B cell (primary cell): Measurements from ENCODE around the gene FBXL14. TPM values are rescaled to one million over a fixed set of nuclear protein-coding genes. Genes with fewer than 3 reads are reported as not detected.

Experiments
- ATAC-seq: fragments of 200-7000 bp; cut with Tn5 transposase; one replicate; pipeline ENCODE4 v1.10.0; 2021; ENCODE audit warnings: low read depth, mild to moderate bottlenecking, moderate number of reproducible peaks, moderate library complexity
- CTCF ChIA-PET: fragments of 350-600 bp; sonication (Branson Sonifier 250); formaldehyde crosslinking; loops from one replicate; lab custom pipeline; 2021; ENCODE audit warnings: antibody characterized with exemption, inconsistent platforms; lab: Charles Lee
- POLR2A ChIA-PET: fragments of 350-600 bp; sonication (Branson Sonifier 250); formaldehyde crosslinking; loops from one replicate; lab custom pipeline; 2021; ENCODE audit warnings: antibody characterized with exemption; lab: Charles Lee
- DNase-seq: peaks from one replicate; pipeline ENCODE4 v3.0.0; 2013
- H2AFZ ChIP-seq: 2 replicates; pipeline ENCODE4 v1.6.1; 2012; ENCODE audit warnings: mild to moderate bottlenecking, low read depth, low read length; ENCODE audit not compliant: insufficient read depth, poor library complexity, severe bottlenecking
- H3K27ac ChIP-seq, 2 donors: 1 replicate in 1 of 2; 2 replicates in 1 of 2; pipeline ENCODE4 v1.5.1; 2012 to 2013; ENCODE audit warnings: low read length in 2 of 2, mild to moderate bottlenecking in 2 of 2, moderate library complexity in 1 of 2
- H3K27me3 ChIP-seq, 4 experiments: fragments of 200-600 bp in 1 of 4; sonication (generic) in 1 of 4; replicated peaks in 1 of 4; 1 replicate in 2 of 4; 2 replicates in 2 of 4; pipeline versions ENCODE4 v1.6.1 to v1.7.0; 2013 to 2016; ENCODE audit warnings: low read length in 3 of 4, mild to moderate bottlenecking in 2 of 4, mixed read lengths in 1 of 4, moderate library complexity in 1 of 4; ENCODE audit not compliant: insufficient read depth in 4 of 4, control insufficient read depth in 3 of 4; ENCODE audit errors: control extremely low read depth in 1 of 4
- H3K36me3 ChIP-seq, 2 experiments: replicated peaks in 1 of 2; 1 replicate in 1 of 2; 2 replicates in 1 of 2; pipeline versions ENCODE4 v1.6.1 to v1.7.1; 2013; ENCODE audit warnings: low read length in 1 of 2; ENCODE audit not compliant: insufficient read depth in 2 of 2, control insufficient read depth in 1 of 2; ENCODE audit errors: control extremely low read depth in 1 of 2, extremely low read depth in 1 of 2
- H3K4me1 ChIP-seq, 2 donors: fragments of 200-600 bp in 1 of 2; sonication (generic) in 1 of 2; 1 replicate in 1 of 2; 2 replicates in 1 of 2; pipeline versions ENCODE4 v1.5.1 to v1.6.1; 2013 to 2017; ENCODE audit warnings: low read length in 2 of 2; ENCODE audit not compliant: control insufficient read depth in 2 of 2, insufficient read depth in 2 of 2
- H3K4me2 ChIP-seq: replicated peaks from 2 replicates; pipeline ENCODE3; 2012; ENCODE audit warnings: mild to moderate bottlenecking, low read depth, low read length; ENCODE audit not compliant: poor library complexity, severe bottlenecking
- H3K4me3 ChIP-seq, 5 experiments: fragments of 200-600 bp in 1 of 5; sonication (generic) in 1 of 5; 1 replicate in 3 of 5; 2 replicates in 2 of 5; pipeline versions ENCODE4 v1.5.1 to v1.7.0; 2011 to 2016; ENCODE audit warnings: low read length in 4 of 5, mild to moderate bottlenecking in 4 of 5, low read depth in 2 of 5, control low read depth in 1 of 5, moderate library complexity in 1 of 5; ENCODE audit not compliant: insufficient read depth in 1 of 5; ENCODE audit errors: control extremely low read depth in 1 of 5, extremely low read depth in 1 of 5
- H3K79me2 ChIP-seq: fragments of 200-600 bp; sonication (generic); one replicate; pipeline ENCODE4 v1.6.0; 2016; ENCODE audit warnings: low read length; ENCODE audit not compliant: control insufficient read depth, insufficient read depth
- H3K9ac ChIP-seq: fragments of 200-600 bp; sonication (generic); 2 replicates; pipeline ENCODE4 v1.6.1; 2017; ENCODE audit warnings: mild to moderate bottlenecking, low read length, moderate library complexity
- H3K9me3 ChIP-seq, 3 donors: one replicate each; pipeline versions ENCODE4 v1.6.1 to v1.7.1; 2013; ENCODE audit warnings: low read length in 2 of 3; ENCODE audit not compliant: control insufficient read depth in 2 of 3, insufficient read depth in 1 of 3; ENCODE audit errors: control extremely low read depth in 1 of 3
- H4K20me1 ChIP-seq: 2 replicates; pipeline ENCODE4 v1.6.0; 2012; ENCODE audit warnings: mild to moderate bottlenecking, low read length; ENCODE audit not compliant: insufficient read depth, control insufficient read depth, poor library complexity, severe bottlenecking
- H3K27ac Mint-ChIP-seq: one replicate; pipeline ENCODE4 v1.8.0; 2021; ENCODE audit warnings: mixed read lengths
- H3K27me3 Mint-ChIP-seq: one replicate; pipeline ENCODE4 v1.8.0; 2021; ENCODE audit warnings: mixed read lengths
- H3K4me1 Mint-ChIP-seq: one replicate; pipeline ENCODE4 v1.8.0; 2021; ENCODE audit warnings: mixed read lengths
- H3K4me3 Mint-ChIP-seq: one replicate; pipeline ENCODE4 v1.8.0; 2021; ENCODE audit warnings: mixed read lengths
- H3K9me3 Mint-ChIP-seq: one replicate; pipeline ENCODE4 v1.8.0; 2022; ENCODE audit warnings: mixed read lengths; ENCODE audit not compliant: insufficient read depth
- EZH2 ChIP-seq: IDR thresholded peaks from 2 replicates; pipeline ENCODE4 v1.6.1; 2012; ENCODE audit warnings: borderline replicate concordance, low read depth, mild to moderate bottlenecking, moderate library complexity, low read length; ENCODE audit not compliant: insufficient read depth, poor library complexity, severe bottlenecking
- WGBS: methylation state at CpG from one replicate; pipeline ENCODE4 v1.1.5; 2013; ENCODE audit warnings: missing lambda C conversion rate; ENCODE audit not compliant: insufficient coverage; 5-methylcytosine and 5-hydroxymethylcytosine counted together
- intact Hi-C: fragments of 100-400 bp; cut with micrococcal nuclease; formaldehyde crosslinking; loops from one replicate; pipeline ENCODE4 v1.10.0; 2022
- polyA plus RNA-seq: library from polyadenylated mRNA; depleted of rRNA; stranded (reverse); fragments of >200 nt; gene quantifications from 2 replicates; pipeline ENCODE4 v1.2.3, GENCODE V29; 2012
- total RNA-seq, 2 donors: library from RNA; stranded (reverse); fragments of 120-200 nt in 1 of 2; gene quantifications; 1 replicate in 1 of 2; 2 replicates in 1 of 2; pipeline versions ENCODE4 v1.2.3 to v1.2.4, GENCODE V29; 2013 to 2022
- TF ChIP-seq, protein P1 (sequence below): fragments of 200-600 bp; IDR thresholded peaks from one replicate; pipeline ENCODE4 v1.8.0; 2022; ENCODE audit warnings: antibody characterized with exemption, mild to moderate bottlenecking

The FBXL14 gene
- total and polyA plus RNA-seq, 2 donors (not counting 1 experiment from before 2014, with no cell fraction given): 21.6 to 37.3 TPM

DNA sequence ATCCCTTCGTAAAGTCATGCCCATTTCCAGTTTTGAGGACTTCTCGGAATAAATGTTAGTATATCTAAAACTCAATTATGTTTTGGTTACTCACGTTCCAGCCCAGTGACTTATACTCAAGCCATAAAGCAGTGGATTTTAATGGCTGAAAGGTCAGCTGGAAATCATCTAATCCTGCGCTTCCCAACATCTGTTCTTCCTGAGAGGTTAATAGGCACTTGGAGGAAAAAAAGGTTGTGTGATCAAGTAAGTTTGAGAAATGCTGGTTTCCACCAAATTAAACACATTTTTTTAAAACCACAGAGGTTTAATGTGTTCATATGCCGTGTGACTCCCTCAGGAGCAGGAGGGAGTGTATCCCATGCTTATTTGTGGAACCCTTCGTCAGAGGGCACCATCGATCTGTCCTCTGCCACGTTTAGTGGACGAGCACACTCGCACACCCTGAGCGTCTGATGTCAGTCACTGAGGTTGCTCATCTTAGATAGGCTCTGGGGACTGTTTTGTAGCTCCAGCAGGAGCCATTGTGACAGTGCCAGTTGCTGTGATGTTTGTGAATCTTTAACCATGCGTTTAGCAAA, 41.4 kb downstream of the FBXL14 start:
- WGBS: 84% methylated on average over 8 of the region's 12 CpGs
- Histone ChIP-seq H3K27me3 (no peaks in the 10 kb centered on the region), H4K20me1 (no peaks in the 10 kb centered on the region), H3K79me2 (no peaks in the 10 kb centered on the region), H3K9me3 (peaks cover 0 to 11% (median 0%) of the 10 kb centered on the region in 3 donors), H3K4me3 (no peak overlapping the region), H3K27ac (no peak overlapping the region), H3K9ac (no peak overlapping the region), H3K4me1 (peaks cover 4 to 12% of the 10 kb centered on the region in 2 donors), H3K36me3 (no peaks in the 10 kb centered on the region), H3K4me2 (no peak overlapping the region), H2AFZ (no peak overlapping the region)
- Mint-ChIP-seq H3K4me1 (peaks cover 12% of the 10 kb centered on the region), H3K27me3 (no peaks in the 10 kb centered on the region), H3K4me3 (no peak overlapping the region), H3K9me3 (peaks cover 3% of the 10 kb centered on the region), H3K27ac (no peak overlapping the region)
- DNase-seq (no peak), ATAC-seq (no peak)
- intact Hi-C loops: no loop called here
- CTCF ChIA-PET: interaction anchor here (1.2 kb wide), 1 partner anchor 10 kb away, joined by 3 read pairs; no protein-coding TSS in a partner anchor
- POLR2A ChIA-PET: no interaction called here
- no peak for TF ChIP-seq EZH2
- TF ChIP-seq, protein P1, sequence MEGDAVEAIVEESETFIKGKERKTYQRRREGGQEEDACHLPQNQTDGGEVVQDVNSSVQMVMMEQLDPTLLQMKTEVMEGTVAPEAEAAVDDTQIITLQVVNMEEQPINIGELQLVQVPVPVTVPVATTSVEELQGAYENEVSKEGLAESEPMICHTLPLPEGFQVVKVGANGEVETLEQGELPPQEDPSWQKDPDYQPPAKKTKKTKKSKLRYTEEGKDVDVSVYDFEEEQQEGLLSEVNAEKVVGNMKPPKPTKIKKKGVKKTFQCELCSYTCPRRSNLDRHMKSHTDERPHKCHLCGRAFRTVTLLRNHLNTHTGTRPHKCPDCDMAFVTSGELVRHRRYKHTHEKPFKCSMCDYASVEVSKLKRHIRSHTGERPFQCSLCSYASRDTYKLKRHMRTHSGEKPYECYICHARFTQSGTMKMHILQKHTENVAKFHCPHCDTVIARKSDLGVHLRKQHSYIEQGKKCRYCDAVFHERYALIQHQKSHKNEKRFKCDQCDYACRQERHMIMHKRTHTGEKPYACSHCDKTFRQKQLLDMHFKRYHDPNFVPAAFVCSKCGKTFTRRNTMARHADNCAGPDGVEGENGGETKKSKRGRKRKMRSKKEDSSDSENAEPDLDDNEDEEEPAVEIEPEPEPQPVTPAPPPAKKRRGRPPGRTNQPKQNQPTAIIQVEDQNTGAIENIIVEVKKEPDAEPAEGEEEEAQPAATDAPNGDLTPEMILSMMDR: no peak

DNA sequence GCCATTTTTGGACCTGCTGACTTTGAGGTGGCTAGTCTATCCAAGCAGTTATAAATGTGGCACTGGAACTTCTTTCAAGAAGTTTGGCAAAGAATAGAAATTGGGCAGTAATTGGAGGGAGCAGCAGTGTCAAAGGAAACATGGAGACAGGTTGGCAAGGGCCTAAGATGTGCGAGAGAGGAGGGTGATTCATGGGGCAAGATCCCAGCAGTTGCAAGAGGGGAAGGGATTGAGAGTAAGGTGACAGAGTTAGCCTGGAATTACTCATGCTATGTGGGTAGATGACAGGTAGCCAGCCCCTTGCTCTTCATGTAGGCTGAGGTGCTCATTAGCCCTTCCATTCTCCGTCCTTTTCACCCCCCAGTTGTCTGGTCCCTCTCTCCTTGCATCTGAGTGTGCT, 42.2 kb downstream of the FBXL14 start:
- DNase-seq (no peak), ATAC-seq (no peak)
- no peak overlapping the region for H3K27ac Mint-ChIP-seq
- Histone ChIP-seq H3K4me3 (no peak overlapping the region), H3K27ac (no peak overlapping the region), H3K79me2 (no peaks in the 10 kb centered on the region), H3K4me2 (no peak overlapping the region), H3K9me3 (peaks cover 0 to 11% (median 0%) of the 10 kb centered on the region in 3 donors), H3K9ac (no peak overlapping the region), H3K27me3 (no peaks in the 10 kb centered on the region), H2AFZ (no peak overlapping the region), H3K4me1 (peaks cover 4 to 12% of the 10 kb centered on the region in 2 donors), H3K36me3 (no peaks in the 10 kb centered on the region), H4K20me1 (no peaks in the 10 kb centered on the region)
- POLR2A ChIA-PET: no interaction called here
- TF ChIP-seq EZH2: no peak
- TF ChIP-seq, protein P1: no peak
- H3K27me3 Mint-ChIP-seq: no peaks in the 10 kb centered on the region
- no peak overlapping the region for H3K4me3 Mint-ChIP-seq
- CTCF ChIA-PET: no interaction called here
- intact Hi-C loops: no loop called here
- H3K9me3 Mint-ChIP-seq: peaks cover 3% of the 10 kb centered on the region
- H3K4me1 Mint-ChIP-seq: peaks cover 12% of the 10 kb centered on the region
- 100% methylated on average over 2 of the region's 2 CpGs for WGBS
